HG02973 (cell line): ENCODE data around the gene DAD1.
"Not testable (repeated sequence)": the region's sequence is repeated elsewhere in the genome, so short reads cannot be mapped to it uniquely, and the experiment has no call there.

ENCODE experiments used
- ATAC-seq: cut with Tn5 transposase; IDR thresholded peaks from one replicate; pipeline ENCODE4 v1.9.1; 2021; ENCODE audit warnings: moderate library complexity; ENCODE audit not compliant: unreplicated experiment

Gene DAD1

GRCh38 chr14:22599349-22599748, 10.3 kb upstream of the DAD1 start:
- no peak for ATAC-seq

- ATAC-seq: peak; percentile 65
These were observed 9.8 kb upstream of the DAD1 start for GRCh38 chr14:22598896-22599244.

- peak; percentile 68 for ATAC-seq
These were observed 9.3 kb upstream of the DAD1 start, which contains the start of gene ABHD4 for GRCh38 chr14:22598099-22598895. Gene ABHD4 (plus strand): TSS chr14:22598300. CDS start chr14:22598307, 7 bp downstream.

GRCh38 chr14:22597771-22598098, 8.7 kb upstream of the DAD1 start:
- ATAC-seq: peak; percentile 22

GRCh38 chr14:22597265-22597664, 8.2 kb upstream of the DAD1 start:
- ATAC-seq: no peak

GRCh38 chr14:22596354-22596879, 7.4 kb upstream of the DAD1 start:
- ATAC-seq: no peak

- no peak for ATAC-seq
These were observed 5.2 kb upstream of the DAD1 start for GRCh38 chr14:22594156-22594716.

- ATAC-seq: no peak
These were observed 4.6 kb upstream of the DAD1 start for GRCh38 chr14:22593601-22594000.

GRCh38 chr14:22593189-22593588, 4.2 kb upstream of the DAD1 start:
- ATAC-seq: no peak

GRCh38 chr14:22588526-22589095, 413 bp downstream of the DAD1 start:
- no peak for ATAC-seq

GRCh38 chr14:22587677-22588422, 1.2 kb downstream of the DAD1 start:
- not testable (repeated sequence) for ATAC-seq

GRCh38 chr14:22587247-22587646, 1.8 kb downstream of the DAD1 start:
- ATAC-seq: no peak

- ATAC-seq: no peak
These were observed 5.0 kb downstream of the DAD1 start for GRCh38 chr14:22583994-22584393.

GRCh38 chr14:22580625-22581024, 8.4 kb downstream of the DAD1 start:
- ATAC-seq: no peak

- no peak for ATAC-seq
These were observed 9.1 kb downstream of the DAD1 start for GRCh38 chr14:22579881-22580280.

- no peak for ATAC-seq
These were observed 9.8 kb downstream of the DAD1 start for GRCh38 chr14:22579236-22579635.

- ATAC-seq: no peak
These were observed 11.6 kb downstream of the DAD1 start for GRCh38 chr14:22577334-22577908.

- ATAC-seq: no peak
These were observed 15.2 kb downstream of the DAD1 start for GRCh38 chr14:22573804-22574203.

GRCh38 chr14:22572562-22573058, 16.4 kb downstream of the DAD1 start:
- ATAC-seq: no peak

GRCh38 chr14:22570132-22570949, 18.7 kb downstream of the DAD1 start:
- peak; percentile 66 for ATAC-seq
